HCT116 (cell line): ENCODE data around the gene RNF220.

Experiments
- EZH2 ChIP-seq: fragments of 200-600 bp; sonication (generic); IDR thresholded peaks from 2 replicates; pipeline ENCODE4 v1.6.1; 2017; ENCODE audit warnings: antibody characterized with exemption, mixed run types
- FOSL1 ChIP-seq: IDR thresholded peaks from 2 replicates; pipeline ENCODE4 v1.6.1; 2012; ENCODE audit warnings: low read depth
- POLR2A ChIP-seq: IDR thresholded peaks from 2 replicates; pipeline ENCODE4 v1.7.0; 2011; ENCODE audit warnings: borderline replicate concordance; ENCODE audit not compliant: insufficient read depth, insufficient read length; ENCODE audit errors: extremely low read depth
- POLR2AphosphoS5 ChIP-seq: IDR thresholded peaks from 2 replicates; pipeline ENCODE4 v1.6.1; 2011; ENCODE audit warnings: mild to moderate bottlenecking, low read depth, low read length, moderate library complexity
- SIN3A ChIP-seq: IDR thresholded peaks from 2 replicates; pipeline ENCODE4 v1.6.1; 2012; ENCODE audit warnings: low read depth
- TF ChIP-seq, protein P1 (sequence below): IDR thresholded peaks from 2 replicates; pipeline ENCODE4 v1.6.1; 2011; ENCODE audit warnings: mild to moderate bottlenecking, low read length, moderate library complexity; ENCODE audit not compliant: insufficient replicate concordance; ENCODE audit errors: extremely low read depth
- TF ChIP-seq, protein P2 (sequence below), 3 experiments: fragments of 200-600 bp in 1 of 3; sonication (generic) in 1 of 3; IDR thresholded peaks in 2 of 3; conservative IDR thresholded peaks in 1 of 3; 2 replicates each; pipeline ENCODE4 v1.5.1; 2012 to 2017; ENCODE audit warnings: low read depth in 2 of 3, low read length in 2 of 3, antibody characterized with exemption in 1 of 3, borderline replicate concordance in 1 of 3, control low read depth in 1 of 3, mild to moderate bottlenecking in 1 of 3, mixed read lengths in 1 of 3, mixed run types in 1 of 3, moderate library complexity in 1 of 3; ENCODE audit not compliant: insufficient read depth in 1 of 3
- TF ChIP-seq, protein P3 (sequence below): IDR thresholded peaks from 2 replicates; pipeline ENCODE4 v1.6.1; 2012; ENCODE audit warnings: low read depth

- TF ChIP-seq POLR2A = no peak
- TF ChIP-seq EZH2 = no peak
- TF ChIP-seq, protein P1, sequence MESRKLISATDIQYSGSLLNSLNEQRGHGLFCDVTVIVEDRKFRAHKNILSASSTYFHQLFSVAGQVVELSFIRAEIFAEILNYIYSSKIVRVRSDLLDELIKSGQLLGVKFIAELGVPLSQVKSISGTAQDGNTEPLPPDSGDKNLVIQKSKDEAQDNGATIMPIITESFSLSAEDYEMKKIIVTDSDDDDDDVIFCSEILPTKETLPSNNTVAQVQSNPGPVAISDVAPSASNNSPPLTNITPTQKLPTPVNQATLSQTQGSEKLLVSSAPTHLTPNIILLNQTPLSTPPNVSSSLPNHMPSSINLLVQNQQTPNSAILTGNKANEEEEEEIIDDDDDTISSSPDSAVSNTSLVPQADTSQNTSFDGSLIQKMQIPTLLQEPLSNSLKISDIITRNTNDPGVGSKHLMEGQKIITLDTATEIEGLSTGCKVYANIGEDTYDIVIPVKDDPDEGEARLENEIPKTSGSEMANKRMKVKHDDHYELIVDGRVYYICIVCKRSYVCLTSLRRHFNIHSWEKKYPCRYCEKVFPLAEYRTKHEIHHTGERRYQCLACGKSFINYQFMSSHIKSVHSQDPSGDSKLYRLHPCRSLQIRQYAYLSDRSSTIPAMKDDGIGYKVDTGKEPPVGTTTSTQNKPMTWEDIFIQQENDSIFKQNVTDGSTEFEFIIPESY = no peak
- TF ChIP-seq, protein P2, sequence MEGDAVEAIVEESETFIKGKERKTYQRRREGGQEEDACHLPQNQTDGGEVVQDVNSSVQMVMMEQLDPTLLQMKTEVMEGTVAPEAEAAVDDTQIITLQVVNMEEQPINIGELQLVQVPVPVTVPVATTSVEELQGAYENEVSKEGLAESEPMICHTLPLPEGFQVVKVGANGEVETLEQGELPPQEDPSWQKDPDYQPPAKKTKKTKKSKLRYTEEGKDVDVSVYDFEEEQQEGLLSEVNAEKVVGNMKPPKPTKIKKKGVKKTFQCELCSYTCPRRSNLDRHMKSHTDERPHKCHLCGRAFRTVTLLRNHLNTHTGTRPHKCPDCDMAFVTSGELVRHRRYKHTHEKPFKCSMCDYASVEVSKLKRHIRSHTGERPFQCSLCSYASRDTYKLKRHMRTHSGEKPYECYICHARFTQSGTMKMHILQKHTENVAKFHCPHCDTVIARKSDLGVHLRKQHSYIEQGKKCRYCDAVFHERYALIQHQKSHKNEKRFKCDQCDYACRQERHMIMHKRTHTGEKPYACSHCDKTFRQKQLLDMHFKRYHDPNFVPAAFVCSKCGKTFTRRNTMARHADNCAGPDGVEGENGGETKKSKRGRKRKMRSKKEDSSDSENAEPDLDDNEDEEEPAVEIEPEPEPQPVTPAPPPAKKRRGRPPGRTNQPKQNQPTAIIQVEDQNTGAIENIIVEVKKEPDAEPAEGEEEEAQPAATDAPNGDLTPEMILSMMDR (IDR thresholded peaks at IDR 0.05 in 2 of 3, conservative IDR thresholded peaks at IDR 0.05 in 1 of 3; ENCODE audit: borderline replicate concordance in 1 of 3, insufficient read depth in 1 of 3, low read depth in 2 of 3, low read length in 2 of 3) = no peak
- TF ChIP-seq SIN3A = no peak
- no peak for TF ChIP-seq POLR2AphosphoS5
- TF ChIP-seq FOSL1 = no peak
- TF ChIP-seq, protein P3, sequence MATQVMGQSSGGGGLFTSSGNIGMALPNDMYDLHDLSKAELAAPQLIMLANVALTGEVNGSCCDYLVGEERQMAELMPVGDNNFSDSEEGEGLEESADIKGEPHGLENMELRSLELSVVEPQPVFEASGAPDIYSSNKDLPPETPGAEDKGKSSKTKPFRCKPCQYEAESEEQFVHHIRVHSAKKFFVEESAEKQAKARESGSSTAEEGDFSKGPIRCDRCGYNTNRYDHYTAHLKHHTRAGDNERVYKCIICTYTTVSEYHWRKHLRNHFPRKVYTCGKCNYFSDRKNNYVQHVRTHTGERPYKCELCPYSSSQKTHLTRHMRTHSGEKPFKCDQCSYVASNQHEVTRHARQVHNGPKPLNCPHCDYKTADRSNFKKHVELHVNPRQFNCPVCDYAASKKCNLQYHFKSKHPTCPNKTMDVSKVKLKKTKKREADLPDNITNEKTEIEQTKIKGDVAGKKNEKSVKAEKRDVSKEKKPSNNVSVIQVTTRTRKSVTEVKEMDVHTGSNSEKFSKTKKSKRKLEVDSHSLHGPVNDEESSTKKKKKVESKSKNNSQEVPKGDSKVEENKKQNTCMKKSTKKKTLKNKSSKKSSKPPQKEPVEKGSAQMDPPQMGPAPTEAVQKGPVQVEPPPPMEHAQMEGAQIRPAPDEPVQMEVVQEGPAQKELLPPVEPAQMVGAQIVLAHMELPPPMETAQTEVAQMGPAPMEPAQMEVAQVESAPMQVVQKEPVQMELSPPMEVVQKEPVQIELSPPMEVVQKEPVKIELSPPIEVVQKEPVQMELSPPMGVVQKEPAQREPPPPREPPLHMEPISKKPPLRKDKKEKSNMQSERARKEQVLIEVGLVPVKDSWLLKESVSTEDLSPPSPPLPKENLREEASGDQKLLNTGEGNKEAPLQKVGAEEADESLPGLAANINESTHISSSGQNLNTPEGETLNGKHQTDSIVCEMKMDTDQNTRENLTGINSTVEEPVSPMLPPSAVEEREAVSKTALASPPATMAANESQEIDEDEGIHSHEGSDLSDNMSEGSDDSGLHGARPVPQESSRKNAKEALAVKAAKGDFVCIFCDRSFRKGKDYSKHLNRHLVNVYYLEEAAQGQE = no peak
Observed at GRCh38 chr1:44464361-44464760, 59.3 kb downstream of the RNF220 start.
